Stimulated activated CD8-positive, alpha-beta memory T cell treated with anti-CD3 and anti-CD28 coated beads, Interleukin-15, amount 100 ng/mL, for 1 hour (primary cell): ENCODE measurements around the gene GPR171.
"Not testable (repeated sequence)": the region's sequence is repeated elsewhere in the genome, so short reads cannot be mapped to it uniquely, and the experiment has no call there.

Experiments
- DNase-seq: peaks from one replicate; pipeline ENCODE4 v3.0.0-alpha.2; 2020; ENCODE audit warnings: low read depth

The GPR171 gene

GRCh38 chr3:151203051-151203420, at the start of gene GPR171:
Gene GPR171 (minus strand): TSS chr3:151203216. CDS start chr3:151199386, 3,830 bp downstream.
- peak; percentile 46 for DNase-seq

GRCh38 chr3:151248772-151249337, 45.8 kb upstream of the GPR171 start:
- no peak for DNase-seq

GRCh38 chr3:151242006-151242405, 39.0 kb upstream of the GPR171 start:
- DNase-seq, result not testable (repeated sequence)

- no peak for DNase-seq
Observed at GRCh38 chr3:151236736-151237135, 33.7 kb upstream of the GPR171 start.

- no peak for DNase-seq
Observed at GRCh38 chr3:151236316-151236715, 33.3 kb upstream of the GPR171 start.

GRCh38 chr3:151234825-151235224, 31.8 kb upstream of the GPR171 start:
- no peak for DNase-seq

- DNase-seq, result no peak
Observed at GRCh38 chr3:151232991-151233390, 30.0 kb upstream of the GPR171 start.

GRCh38 chr3:151232403-151232802, 29.4 kb upstream of the GPR171 start:
- DNase-seq, result not testable (repeated sequence)

- no peak for DNase-seq
Observed at GRCh38 chr3:151230646-151231045, 27.6 kb upstream of the GPR171 start.

- no peak for DNase-seq
Observed at GRCh38 chr3:151228666-151229040, 25.6 kb upstream of the GPR171 start.

- peak; percentile 69 for DNase-seq
Observed at GRCh38 chr3:151227807-151228665, 25.0 kb upstream of the GPR171 start.

- DNase-seq, result no peak
Observed at GRCh38 chr3:151227266-151227806, 24.3 kb upstream of the GPR171 start.

- DNase-seq, result no peak
Observed at GRCh38 chr3:151226825-151227224, 23.8 kb upstream of the GPR171 start.

GRCh38 chr3:151226088-151226563, 23.1 kb upstream of the GPR171 start:
- DNase-seq, result no peak

GRCh38 chr3:151225040-151225975, 22.3 kb upstream of the GPR171 start:
- no peak for DNase-seq

- DNase-seq, result no peak
Observed at GRCh38 chr3:151224268-151224866, 21.4 kb upstream of the GPR171 start.

GRCh38 chr3:151219056-151219455, 16.0 kb upstream of the GPR171 start:
- no peak for DNase-seq

GRCh38 chr3:151218136-151218535, 15.1 kb upstream of the GPR171 start:
- DNase-seq, result no peak

GRCh38 chr3:151216641-151217607, 13.9 kb upstream of the GPR171 start:
- DNase-seq, result no peak

- DNase-seq, result no peak
Observed at GRCh38 chr3:151214459-151214858, 11.4 kb upstream of the GPR171 start.
